Smooth muscle cell of the brain vasculature (primary cell): ENCODE results near the gene CCDC116.
"Not testable (repeated sequence)": the region's sequence is repeated elsewhere in the genome, so short reads cannot be mapped to it uniquely, and the experiment has no call there.

Experiments used
- DNase-seq: peaks from one replicate; pipeline ENCODE4 v3.0.0-alpha.2; 2012; ENCODE audit warnings: low read depth, low spot score

The CCDC116 gene

GRCh38 chr22:21631025-21631424 is 1.5 kb upstream of the CCDC116 start:
- no peak for DNase-seq

DNA sequence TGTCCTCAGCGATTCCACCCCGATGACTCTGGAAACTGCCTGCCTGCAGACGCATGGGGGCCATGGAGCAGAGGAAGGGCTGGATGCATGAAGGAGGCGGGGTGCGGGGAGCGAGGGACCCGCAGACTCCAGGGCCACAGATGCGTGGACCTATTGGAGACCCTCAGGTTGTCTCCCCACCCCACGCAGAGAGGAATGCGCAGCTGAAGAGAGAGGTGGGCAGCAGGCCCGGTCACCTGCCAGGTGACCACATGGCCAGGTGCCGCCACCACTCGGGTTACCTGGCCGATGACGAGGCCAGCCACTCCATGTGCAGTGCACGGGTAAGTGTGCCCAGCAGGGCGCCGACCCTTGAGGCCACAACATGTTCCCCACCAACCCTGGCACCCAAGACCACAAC is 371 bp downstream of the CCDC116 start:
- no peak for DNase-seq

GRCh38 chr22:21633481-21633880 is 921 bp downstream of the CCDC116 start:
- DNase-seq = no peak

DNA sequence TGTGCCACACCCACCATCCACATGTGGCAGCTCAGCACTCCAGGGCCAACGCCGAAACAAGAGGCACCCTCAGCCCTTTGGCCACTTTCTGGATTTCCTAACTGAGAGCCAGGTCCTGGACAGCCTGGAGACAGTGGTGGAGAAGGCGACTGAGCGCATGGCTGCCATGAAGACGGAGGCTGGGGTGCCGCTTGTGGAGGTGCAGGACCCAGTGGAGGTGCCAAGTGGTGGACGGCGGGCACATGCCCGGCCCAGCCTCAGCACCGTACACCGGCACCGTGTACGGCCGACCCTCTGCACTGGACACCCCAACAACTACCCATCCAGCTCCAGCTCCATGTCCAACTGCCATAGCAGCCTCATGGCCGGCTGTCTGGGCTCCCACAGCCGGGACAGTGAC is 1.5 kb downstream of the CCDC116 start:
- DNase-seq = no peak

- DNase-seq = no peak
Measured at GRCh38 chr22:21634844-21635243, 2.3 kb downstream of the CCDC116 start.

GRCh38 chr22:21635771-21636510 is 3.4 kb downstream of the CCDC116 start:
- DNase-seq = no peak

GRCh38 chr22:21636629-21637218 is 4.2 kb downstream of the CCDC116 start:
- DNase-seq = no peak

GRCh38 chr22:21637450-21637849 is 4.9 kb downstream of the CCDC116 start:
- DNase-seq = not testable (repeated sequence)

- DNase-seq = no peak
Measured at GRCh38 chr22:21639359-21639758, 6.8 kb downstream of the CCDC116 start.

DNA sequence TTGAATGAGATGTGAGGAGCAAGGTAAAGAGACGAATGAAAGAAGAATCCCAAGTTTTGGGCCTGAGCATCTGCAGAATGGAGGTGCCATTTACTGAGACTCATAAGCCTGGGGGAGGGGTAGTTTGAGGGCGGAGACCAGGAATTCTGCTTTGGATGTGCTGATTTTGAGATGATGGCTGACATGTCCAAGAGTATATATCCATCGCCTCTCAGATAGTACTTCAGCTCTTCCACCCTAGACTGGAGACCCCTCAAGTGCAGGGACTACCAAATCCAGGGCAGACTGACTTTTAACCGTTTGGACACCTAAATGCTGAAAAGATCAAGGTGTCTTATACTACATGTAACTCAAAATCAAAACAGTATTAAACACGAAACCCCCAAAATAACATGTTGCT is 8.2 kb downstream of the CCDC116 start:
- no peak for DNase-seq

DNA sequence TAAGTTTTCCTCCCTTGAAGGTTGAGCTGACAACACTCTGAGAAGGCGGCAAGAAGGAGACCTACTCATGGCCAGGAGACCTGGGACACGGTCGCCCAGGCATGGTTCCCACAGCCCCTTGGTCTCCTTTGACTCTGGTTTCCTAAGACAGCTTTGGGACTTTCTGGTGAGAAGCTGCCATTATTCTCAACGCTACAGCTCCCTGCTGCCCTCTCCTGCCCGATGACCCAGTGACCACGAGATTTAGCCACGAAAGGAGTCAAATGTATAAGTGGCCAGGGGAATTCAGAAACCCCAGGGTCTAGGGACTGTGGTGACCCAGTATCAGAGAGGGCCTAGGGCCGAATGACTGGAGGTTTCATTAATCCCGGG is 8.8 kb downstream of the CCDC116 start:
- no peak for DNase-seq

DNA sequence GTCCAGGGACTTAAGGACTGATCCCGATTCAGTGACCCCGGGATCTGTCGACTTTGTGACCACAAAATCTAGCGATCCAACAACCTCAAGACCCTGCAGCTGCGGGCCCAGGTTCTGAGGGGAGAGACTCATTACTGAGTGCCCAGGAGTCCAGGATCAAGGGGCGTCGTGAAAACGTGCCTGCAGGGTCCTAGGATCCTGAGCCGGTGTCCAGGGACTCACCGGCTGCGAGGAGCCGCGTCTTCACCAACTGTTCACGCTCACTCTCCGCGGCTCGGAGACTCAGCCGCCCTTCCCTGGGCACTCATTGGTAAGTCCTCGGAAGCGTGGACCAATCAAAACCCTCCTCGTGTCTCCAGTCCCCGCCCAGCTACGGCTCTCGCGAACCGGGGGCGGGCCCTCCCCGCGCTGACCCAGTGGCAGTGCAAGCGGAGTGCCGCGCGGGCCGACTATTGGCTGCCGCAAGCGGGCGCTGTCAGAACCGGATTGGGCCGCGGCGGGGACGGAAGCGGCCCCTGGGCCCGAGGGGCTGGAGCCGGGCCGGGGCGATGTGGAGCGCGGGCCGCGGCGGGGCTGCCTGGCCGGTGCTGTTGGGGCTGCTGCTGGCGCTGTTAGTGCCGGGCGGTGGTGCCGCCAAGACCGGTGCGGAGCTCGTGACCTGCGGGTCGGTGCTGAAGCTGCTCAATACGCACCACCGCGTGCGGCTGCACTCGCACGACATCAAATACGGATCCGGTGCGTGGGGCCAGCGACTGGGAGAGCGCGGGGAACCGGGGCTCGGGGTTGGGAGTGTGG is 9.4 kb downstream of the CCDC116 start, which contains the start of gene SDF2L1:
Gene SDF2L1 (plus strand): TSS at position 514 of the 795 bp plus-strand sequence. CDS start 35 bp downstream, at position 549.
- peak; percentile 97 for DNase-seq

GRCh38 chr22:21642584-21643448 is 10.3 kb downstream of the CCDC116 start:
- no peak for DNase-seq

DNA sequence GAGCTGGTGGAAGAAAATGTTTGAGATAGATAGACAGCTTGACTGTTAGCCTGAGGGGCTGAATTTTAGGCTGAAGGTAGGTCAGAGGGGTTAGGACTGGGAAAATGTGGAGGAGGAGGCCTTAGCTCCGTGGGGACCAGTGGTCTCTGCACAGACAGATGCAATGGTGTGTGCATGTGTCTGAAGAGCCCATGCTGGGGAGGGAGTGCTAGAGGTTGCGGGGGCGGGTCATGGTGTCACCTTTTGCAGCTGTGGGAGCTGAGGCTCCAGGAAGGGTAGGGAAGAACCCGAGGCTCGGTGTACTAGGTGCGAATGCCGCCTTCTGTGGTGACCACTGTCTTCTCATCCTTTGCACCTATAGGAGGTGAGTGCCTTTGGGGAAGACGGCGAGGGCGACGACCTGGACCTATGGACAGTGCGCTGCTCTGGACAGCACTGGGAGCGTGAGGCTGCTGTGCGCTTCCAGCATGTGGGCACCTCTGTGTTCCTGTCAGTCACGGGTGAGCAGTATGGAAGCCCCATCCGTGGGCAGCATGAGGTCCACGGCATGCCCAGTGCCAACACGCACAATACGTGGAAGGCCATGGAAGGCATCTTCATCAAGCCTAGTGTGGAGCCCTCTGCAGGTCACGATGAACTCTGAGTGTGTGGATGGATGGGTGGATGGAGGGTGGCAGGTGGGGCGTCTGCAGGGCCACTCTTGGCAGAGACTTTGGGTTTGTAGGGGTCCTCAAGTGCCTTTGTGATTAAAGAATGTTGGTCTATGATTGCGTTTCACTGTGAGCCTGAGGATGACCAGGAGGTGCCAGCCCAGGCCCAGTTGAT is 11.2 kb downstream of the CCDC116 start:
- no peak for DNase-seq

DNA sequence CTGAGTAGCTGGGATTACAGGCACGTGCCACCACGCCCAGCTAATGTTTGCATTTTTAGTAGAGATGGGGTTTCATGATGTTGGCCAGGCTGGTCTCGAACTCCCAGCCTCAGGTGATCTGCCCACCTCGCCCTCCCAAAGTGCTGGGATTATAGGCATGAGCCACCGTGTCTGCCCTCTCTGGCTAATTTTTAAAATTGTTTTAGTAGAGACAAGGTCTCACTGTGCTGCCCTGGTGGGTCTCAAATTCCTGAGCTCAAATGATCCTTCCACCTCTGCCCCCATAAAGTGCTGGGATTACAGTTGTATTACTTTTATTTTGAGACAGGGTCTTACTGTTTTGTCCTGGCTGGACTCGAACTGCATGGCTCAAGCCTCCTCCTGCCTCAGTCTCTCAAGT is 13.0 kb downstream of the CCDC116 start:
- DNase-seq = not testable (repeated sequence)

- DNase-seq = peak; percentile 71
Measured at GRCh38 chr22:21646608-21647590, 14.3 kb downstream of the CCDC116 start.

GRCh38 chr22:21650280-21650679 is 17.7 kb downstream of the CCDC116 start:
- no peak for DNase-seq

DNA sequence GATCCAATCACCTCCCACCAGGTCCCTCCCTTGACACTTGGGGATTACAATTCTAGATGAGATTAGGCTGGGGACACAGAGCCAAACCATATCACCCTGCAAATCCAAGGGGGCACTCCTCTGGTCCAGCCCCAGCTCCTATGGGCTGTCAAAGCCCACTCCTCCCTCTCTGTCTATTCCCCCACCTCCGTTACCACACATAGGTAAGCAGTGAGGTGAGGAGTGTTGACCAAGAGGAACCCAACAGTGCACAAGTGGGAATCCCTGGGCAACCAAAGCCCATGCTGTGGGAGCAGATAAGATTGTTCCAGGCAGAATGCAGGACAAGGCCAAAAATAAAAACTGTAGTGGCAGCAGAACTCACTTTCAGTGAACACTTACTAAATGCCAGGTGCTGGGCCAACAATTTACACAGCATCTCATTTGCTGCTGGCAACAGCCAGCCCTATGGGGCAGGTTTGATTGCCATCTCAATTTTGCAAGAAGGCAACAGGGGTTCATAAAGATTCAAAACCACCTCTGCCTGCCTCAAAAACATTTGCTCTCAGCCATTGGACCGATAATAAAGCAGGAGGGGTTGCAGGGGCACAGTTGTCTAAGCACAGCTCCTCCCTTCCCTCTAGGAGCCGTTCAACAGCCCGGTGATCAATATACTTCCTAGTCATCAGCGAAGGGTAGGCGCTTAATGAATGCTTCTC is 18.4 kb downstream of the CCDC116 start:
- no peak for DNase-seq

GRCh38 chr22:21651521-21652009 is 19.0 kb downstream of the CCDC116 start:
- no peak for DNase-seq
